ENCODE results near the gene AP1M2.

AP1M2 gene

GRCh38 chr19:10617409-10618121 lies 30.5 kb upstream of the AP1M2 start:
- Histone ChIP-seq H3K4me3 (ENCODE audit: low read depth in 1 of 2, low read length in 2 of 2) (no peak overlapping the region), H3K4me1 (ENCODE audit: control insufficient read depth in 1 of 2, insufficient read depth in 2 of 2, low read length in 2 of 2) (peaks cover 0 to 4% of the 10 kb centered on the region in 2 donors), H3K36me3 (ENCODE audit: control insufficient read depth in 1 of 2, insufficient read depth in 2 of 2, low read length in 2 of 2) (no peaks in the 10 kb centered on the region), H3K9me3 (ENCODE audit: control insufficient read depth in 1 of 2, low read length in 2 of 2) (no peaks in the 10 kb centered on the region), H3K27me3 (ENCODE audit: low read depth, low read length) (no peaks in the 10 kb centered on the region), H3K27ac (ENCODE audit: low read length) (no peak overlapping the region)

GRCh38 chr19:10615429-10616023 lies 28.4 kb upstream of the AP1M2 start:
- H3K4me3 ChIP-seq (ENCODE audit: low read depth in 1 of 2, low read length in 2 of 2): no peak overlapping the region
- no peaks in the 10 kb centered on the region for H3K27me3 ChIP-seq (ENCODE audit: low read depth, low read length)
- H3K27ac ChIP-seq (ENCODE audit: low read length): no peak overlapping the region
- H3K4me1 ChIP-seq (ENCODE audit: control insufficient read depth in 1 of 2, insufficient read depth in 2 of 2, low read length in 2 of 2): peaks cover 0 to 12% of the 10 kb centered on the region in 2 donors
- H3K36me3 ChIP-seq (ENCODE audit: control insufficient read depth in 1 of 2, insufficient read depth in 2 of 2, low read length in 2 of 2): no peaks in the 10 kb centered on the region
- H3K9me3 ChIP-seq (ENCODE audit: control insufficient read depth in 1 of 2, low read length in 2 of 2): no peaks in the 10 kb centered on the region

- peaks cover 0 to 12% of the 10 kb centered on the region in 2 donors for H3K4me1 ChIP-seq (ENCODE audit: control insufficient read depth in 1 of 2, insufficient read depth in 2 of 2, low read length in 2 of 2)
Measured at GRCh38 chr19:10612499-10613119, 25.5 kb upstream of the AP1M2 start.

GRCh38 chr19:10611907-10612306 lies 24.8 kb upstream of the AP1M2 start:
- no peak overlapping the region for H3K4me3 ChIP-seq (ENCODE audit: low read depth in 1 of 2, low read length in 2 of 2)
- H3K27me3 ChIP-seq (ENCODE audit: low read depth, low read length): no peaks in the 10 kb centered on the region
- no peaks in the 10 kb centered on the region for H3K9me3 ChIP-seq (ENCODE audit: control insufficient read depth in 1 of 2, low read length in 2 of 2)
- H3K36me3 ChIP-seq (ENCODE audit: control insufficient read depth in 1 of 2, insufficient read depth in 2 of 2, low read length in 2 of 2): no peaks in the 10 kb centered on the region
- peaks cover 0 to 12% of the 10 kb centered on the region in 2 donors for H3K4me1 ChIP-seq (ENCODE audit: control insufficient read depth in 1 of 2, insufficient read depth in 2 of 2, low read length in 2 of 2)
- no peak overlapping the region for H3K27ac ChIP-seq (ENCODE audit: low read length)

More at GRCh38 chr19:10612499-10613119, 25.5 kb upstream of the AP1M2 start:
- no peaks in the 10 kb centered on the region for H3K36me3 ChIP-seq (ENCODE audit: control insufficient read depth in 1 of 2, insufficient read depth in 2 of 2, low read length in 2 of 2)
- no peaks in the 10 kb centered on the region for H3K27me3 ChIP-seq (ENCODE audit: low read depth, low read length)
- H3K27ac ChIP-seq (ENCODE audit: low read length): no peak overlapping the region
- H3K9me3 ChIP-seq (ENCODE audit: control insufficient read depth in 1 of 2, low read length in 2 of 2): no peaks in the 10 kb centered on the region
- no peak overlapping the region for H3K4me3 ChIP-seq (ENCODE audit: low read depth in 1 of 2, low read length in 2 of 2)

GRCh38 chr19:10604460-10604980 lies 17.4 kb upstream of the AP1M2 start:
- H3K9me3 ChIP-seq (ENCODE audit: control insufficient read depth in 1 of 2, low read length in 2 of 2): no peaks in the 10 kb centered on the region
- peaks cover 0 to 9% of the 10 kb centered on the region in 2 donors for H3K36me3 ChIP-seq (ENCODE audit: control insufficient read depth in 1 of 2, insufficient read depth in 2 of 2, low read length in 2 of 2)
- peaks cover 0 to 16% of the 10 kb centered on the region in 2 donors for H3K4me1 ChIP-seq (ENCODE audit: control insufficient read depth in 1 of 2, insufficient read depth in 2 of 2, low read length in 2 of 2)
- H3K4me3 ChIP-seq (ENCODE audit: low read depth in 1 of 2, low read length in 2 of 2): peak overlapping the region in 1 of 2 donors; percentile 92
- H3K27ac ChIP-seq (ENCODE audit: low read length): peak overlapping the region; percentile 33
- no peaks in the 10 kb centered on the region for H3K27me3 ChIP-seq (ENCODE audit: low read depth, low read length)

GRCh38 chr19:10603873-10604459 lies 16.9 kb upstream of the AP1M2 start:
- no peaks in the 10 kb centered on the region for H3K27me3 ChIP-seq (ENCODE audit: low read depth, low read length)
- H3K36me3 ChIP-seq (ENCODE audit: control insufficient read depth in 1 of 2, insufficient read depth in 2 of 2, low read length in 2 of 2): peaks cover 0 to 9% of the 10 kb centered on the region in 2 donors
- no peaks in the 10 kb centered on the region for H3K9me3 ChIP-seq (ENCODE audit: control insufficient read depth in 1 of 2, low read length in 2 of 2)
- H3K27ac ChIP-seq (ENCODE audit: low read length): peak overlapping the region; percentile 83
- peaks cover 0 to 16% of the 10 kb centered on the region in 2 donors for H3K4me1 ChIP-seq (ENCODE audit: control insufficient read depth in 1 of 2, insufficient read depth in 2 of 2, low read length in 2 of 2)
- peak overlapping the region; percentile 78 to 92 for H3K4me3 ChIP-seq (ENCODE audit: low read depth in 1 of 2, low read length in 2 of 2)

- Histone ChIP-seq H3K27me3 (ENCODE audit: low read depth, low read length) (no peaks in the 10 kb centered on the region), H3K4me1 (ENCODE audit: control insufficient read depth in 1 of 2, insufficient read depth in 2 of 2, low read length in 2 of 2) (peaks cover 0 to 16% of the 10 kb centered on the region in 2 donors), H3K9me3 (ENCODE audit: control insufficient read depth in 1 of 2, low read length in 2 of 2) (no peaks in the 10 kb centered on the region), H3K36me3 (ENCODE audit: control insufficient read depth in 1 of 2, insufficient read depth in 2 of 2, low read length in 2 of 2) (peaks cover 0 to 9% of the 10 kb centered on the region in 2 donors), H3K4me3 (ENCODE audit: low read depth in 1 of 2, low read length in 2 of 2) (peak overlapping the region; percentile 78 to 92), H3K27ac (ENCODE audit: low read length) (peak overlapping the region; percentile 83)
Measured at GRCh38 chr19:10603084-10603872, 16.2 kb upstream of the AP1M2 start.

- Histone ChIP-seq H3K27ac (ENCODE audit: low read length) (peak overlapping the region; percentile 83), H3K9me3 (ENCODE audit: control insufficient read depth in 1 of 2, low read length in 2 of 2) (no peaks in the 10 kb centered on the region), H3K36me3 (ENCODE audit: control insufficient read depth in 1 of 2, insufficient read depth in 2 of 2, low read length in 2 of 2) (peaks cover 0 to 9% of the 10 kb centered on the region in 2 donors), H3K4me3 (ENCODE audit: low read depth in 1 of 2, low read length in 2 of 2) (peak overlapping the region; percentile 78 to 92), H3K27me3 (ENCODE audit: low read depth, low read length) (no peaks in the 10 kb centered on the region), H3K4me1 (ENCODE audit: control insufficient read depth in 1 of 2, insufficient read depth in 2 of 2, low read length in 2 of 2) (peaks cover 0 to 16% of the 10 kb centered on the region in 2 donors)
Measured at GRCh38 chr19:10602330-10603083, 15.4 kb upstream of the AP1M2 start.

GRCh38 chr19:10601999-10602329 lies 14.9 kb upstream of the AP1M2 start:
- no peaks in the 10 kb centered on the region for H3K27me3 ChIP-seq (ENCODE audit: low read depth, low read length)
- no peaks in the 10 kb centered on the region for H3K9me3 ChIP-seq (ENCODE audit: control insufficient read depth in 1 of 2, low read length in 2 of 2)
- peak overlapping the region in 1 of 2 donors; percentile 92 for H3K4me3 ChIP-seq (ENCODE audit: low read depth in 1 of 2, low read length in 2 of 2)
- H3K4me1 ChIP-seq (ENCODE audit: control insufficient read depth in 1 of 2, insufficient read depth in 2 of 2, low read length in 2 of 2): peaks cover 0 to 16% of the 10 kb centered on the region in 2 donors
- peaks cover 0 to 9% of the 10 kb centered on the region in 2 donors for H3K36me3 ChIP-seq (ENCODE audit: control insufficient read depth in 1 of 2, insufficient read depth in 2 of 2, low read length in 2 of 2)
- no peak overlapping the region for H3K27ac ChIP-seq (ENCODE audit: low read length)

GRCh38 chr19:10600149-10600548 lies 13.0 kb upstream of the AP1M2 start:
- no peak overlapping the region for H3K27ac ChIP-seq (ENCODE audit: low read length)

More at GRCh38 chr19:10600149-10600548, 13.0 kb upstream of the AP1M2 start:
- H3K4me3 ChIP-seq (ENCODE audit: low read depth in 1 of 2, low read length in 2 of 2): no peak overlapping the region
- H3K36me3 ChIP-seq (ENCODE audit: control insufficient read depth in 1 of 2, insufficient read depth in 2 of 2, low read length in 2 of 2): peaks cover 0 to 9% of the 10 kb centered on the region in 2 donors
- H3K9me3 ChIP-seq (ENCODE audit: control insufficient read depth in 1 of 2, low read length in 2 of 2): no peaks in the 10 kb centered on the region
- no peaks in the 10 kb centered on the region for H3K27me3 ChIP-seq (ENCODE audit: low read depth, low read length)
- H3K4me1 ChIP-seq (ENCODE audit: control insufficient read depth in 1 of 2, insufficient read depth in 2 of 2, low read length in 2 of 2): peaks cover 0 to 16% of the 10 kb centered on the region in 2 donors
